B cell (primary cell): ENCODE measurements around the gene CCDC87. TPM values are rescaled to one million over a fixed set of nuclear protein-coding genes. Genes with fewer than 3 reads are reported as not detected.
A peak's percentile ranks its signal among the peaks of the same experiment; 100 is the strongest.
"Not testable (repeated sequence)": the region's sequence is repeated elsewhere in the genome, so short reads cannot be mapped to it uniquely, and the experiment has no call there.

ENCODE experiments used
- ATAC-seq: fragments of 200-7000 bp; cut with Tn5 transposase; one replicate; pipeline ENCODE4 v1.10.0; 2021; ENCODE audit warnings: low read depth, mild to moderate bottlenecking, moderate number of reproducible peaks, moderate library complexity
- CTCF ChIA-PET: fragments of 350-600 bp; sonication (Branson Sonifier 250); formaldehyde crosslinking; loops from one replicate; lab custom pipeline; 2021; ENCODE audit warnings: antibody characterized with exemption, inconsistent platforms; lab: Charles Lee
- POLR2A ChIA-PET: fragments of 350-600 bp; sonication (Branson Sonifier 250); formaldehyde crosslinking; loops from one replicate; lab custom pipeline; 2021; ENCODE audit warnings: antibody characterized with exemption; lab: Charles Lee
- DNase-seq: peaks from one replicate; pipeline ENCODE4 v3.0.0; 2013
- H2AFZ ChIP-seq: 2 replicates; pipeline ENCODE4 v1.6.1; 2012; ENCODE audit warnings: mild to moderate bottlenecking, low read depth, low read length; ENCODE audit not compliant: insufficient read depth, poor library complexity, severe bottlenecking
- H3K27ac ChIP-seq, 2 donors: 1 replicate in 1 of 2; 2 replicates in 1 of 2; pipeline ENCODE4 v1.5.1; 2012 to 2013; ENCODE audit warnings: low read length in 2 of 2, mild to moderate bottlenecking in 2 of 2, moderate library complexity in 1 of 2
- H3K27me3 ChIP-seq, 4 experiments: fragments of 200-600 bp in 1 of 4; sonication (generic) in 1 of 4; replicated peaks in 1 of 4; 1 replicate in 2 of 4; 2 replicates in 2 of 4; pipeline versions ENCODE4 v1.6.1 to v1.7.0; 2013 to 2016; ENCODE audit warnings: low read length in 3 of 4, mild to moderate bottlenecking in 2 of 4, mixed read lengths in 1 of 4, moderate library complexity in 1 of 4; ENCODE audit not compliant: insufficient read depth in 4 of 4, control insufficient read depth in 3 of 4; ENCODE audit errors: control extremely low read depth in 1 of 4
- H3K36me3 ChIP-seq, 2 experiments: replicated peaks in 1 of 2; 1 replicate in 1 of 2; 2 replicates in 1 of 2; pipeline versions ENCODE4 v1.6.1 to v1.7.1; 2013; ENCODE audit warnings: low read length in 1 of 2; ENCODE audit not compliant: insufficient read depth in 2 of 2, control insufficient read depth in 1 of 2; ENCODE audit errors: control extremely low read depth in 1 of 2, extremely low read depth in 1 of 2
- H3K4me1 ChIP-seq, 2 donors: fragments of 200-600 bp in 1 of 2; sonication (generic) in 1 of 2; 1 replicate in 1 of 2; 2 replicates in 1 of 2; pipeline versions ENCODE4 v1.5.1 to v1.6.1; 2013 to 2017; ENCODE audit warnings: low read length in 2 of 2; ENCODE audit not compliant: control insufficient read depth in 2 of 2, insufficient read depth in 2 of 2
- H3K4me2 ChIP-seq: replicated peaks from 2 replicates; pipeline ENCODE3; 2012; ENCODE audit warnings: mild to moderate bottlenecking, low read depth, low read length; ENCODE audit not compliant: poor library complexity, severe bottlenecking
- H3K4me3 ChIP-seq, 5 experiments: fragments of 200-600 bp in 1 of 5; sonication (generic) in 1 of 5; 1 replicate in 3 of 5; 2 replicates in 2 of 5; pipeline versions ENCODE4 v1.5.1 to v1.7.0; 2011 to 2016; ENCODE audit warnings: low read length in 4 of 5, mild to moderate bottlenecking in 4 of 5, low read depth in 2 of 5, control low read depth in 1 of 5, moderate library complexity in 1 of 5; ENCODE audit not compliant: insufficient read depth in 1 of 5; ENCODE audit errors: control extremely low read depth in 1 of 5, extremely low read depth in 1 of 5
- H3K79me2 ChIP-seq: fragments of 200-600 bp; sonication (generic); one replicate; pipeline ENCODE4 v1.6.0; 2016; ENCODE audit warnings: low read length; ENCODE audit not compliant: control insufficient read depth, insufficient read depth
- H3K9ac ChIP-seq: fragments of 200-600 bp; sonication (generic); 2 replicates; pipeline ENCODE4 v1.6.1; 2017; ENCODE audit warnings: mild to moderate bottlenecking, low read length, moderate library complexity
- H3K9me3 ChIP-seq, 3 donors: one replicate each; pipeline versions ENCODE4 v1.6.1 to v1.7.1; 2013; ENCODE audit warnings: low read length in 2 of 3; ENCODE audit not compliant: control insufficient read depth in 2 of 3, insufficient read depth in 1 of 3; ENCODE audit errors: control extremely low read depth in 1 of 3
- H4K20me1 ChIP-seq: 2 replicates; pipeline ENCODE4 v1.6.0; 2012; ENCODE audit warnings: mild to moderate bottlenecking, low read length; ENCODE audit not compliant: insufficient read depth, control insufficient read depth, poor library complexity, severe bottlenecking
- H3K27ac Mint-ChIP-seq: one replicate; pipeline ENCODE4 v1.8.0; 2021; ENCODE audit warnings: mixed read lengths
- H3K27me3 Mint-ChIP-seq: one replicate; pipeline ENCODE4 v1.8.0; 2021; ENCODE audit warnings: mixed read lengths
- H3K4me1 Mint-ChIP-seq: one replicate; pipeline ENCODE4 v1.8.0; 2021; ENCODE audit warnings: mixed read lengths
- H3K4me3 Mint-ChIP-seq: one replicate; pipeline ENCODE4 v1.8.0; 2021; ENCODE audit warnings: mixed read lengths
- H3K9me3 Mint-ChIP-seq: one replicate; pipeline ENCODE4 v1.8.0; 2022; ENCODE audit warnings: mixed read lengths; ENCODE audit not compliant: insufficient read depth
- CTCF ChIP-seq: fragments of 200-600 bp; IDR thresholded peaks from one replicate; pipeline ENCODE4 v1.8.0; 2022; ENCODE audit warnings: antibody characterized with exemption, mild to moderate bottlenecking
- EZH2 ChIP-seq: IDR thresholded peaks from 2 replicates; pipeline ENCODE4 v1.6.1; 2012; ENCODE audit warnings: borderline replicate concordance, low read depth, mild to moderate bottlenecking, moderate library complexity, low read length; ENCODE audit not compliant: insufficient read depth, poor library complexity, severe bottlenecking
- WGBS: methylation state at CpG from one replicate; pipeline ENCODE4 v1.1.5; 2013; ENCODE audit warnings: missing lambda C conversion rate; ENCODE audit not compliant: insufficient coverage; 5-methylcytosine and 5-hydroxymethylcytosine counted together
- intact Hi-C: fragments of 100-400 bp; cut with micrococcal nuclease; formaldehyde crosslinking; loops from one replicate; pipeline ENCODE4 v1.10.0; 2022
- polyA plus RNA-seq: library from polyadenylated mRNA; depleted of rRNA; stranded (reverse); fragments of >200 nt; gene quantifications from 2 replicates; pipeline ENCODE4 v1.2.3, GENCODE V29; 2012
- total RNA-seq, 2 donors: library from RNA; stranded (reverse); fragments of 120-200 nt in 1 of 2; gene quantifications; 1 replicate in 1 of 2; 2 replicates in 1 of 2; pipeline versions ENCODE4 v1.2.3 to v1.2.4, GENCODE V29; 2013 to 2022

Gene CCDC87
- total and polyA plus RNA-seq, 2 donors (not counting 1 experiment from before 2014, with no cell fraction given): 0.39 TPM; not detected in 1

GRCh38 chr11:66545701-66546367, 47.0 kb downstream of the CCDC87 start, which contains the start of gene ZDHHC24:
ZDHHC24 (minus strand) TSS chr11:66546048; CDS start chr11:66546003, 45 bp downstream.
- under 1% methylated on average over 63 of the region's 71 CpGs for WGBS
- peaks cover 42% of the 10 kb centered on the region for H3K4me1 Mint-ChIP-seq
- Histone ChIP-seq H3K9me3 (no peaks in the 10 kb centered on the region), H3K27me3 (no peaks in the 10 kb centered on the region), H4K20me1 (no peaks in the 10 kb centered on the region), H2AFZ (peak within 1 kb of the TSS; percentile 83), H3K4me3 (peak within 1 kb of the TSS; percentile 74 to 89 (median 83)), H3K36me3 (peaks cover 0 to 17% of the 10 kb centered on the region in 2 experiments), H3K79me2 (peaks cover 10% of the 10 kb centered on the region), H3K27ac (peak within 1 kb of the TSS; percentile 62 to 91), H3K4me1 (peaks cover 26 to 34% of the 10 kb centered on the region in 2 donors), H3K4me2 (peak within 1 kb of the TSS; percentile 100), H3K9ac (peak within 1 kb of the TSS; percentile 96)
- H3K9me3 Mint-ChIP-seq: no peaks in the 10 kb centered on the region
- peak within 1 kb of the TSS; percentile 89 for H3K27ac Mint-ChIP-seq
- TF ChIP-seq EZH2 (no peak), CTCF (no peak)
- no peaks in the 10 kb centered on the region for H3K27me3 Mint-ChIP-seq
- ChIA-PET CTCF (interaction anchor here (0.6 to 6.4 kb wide), 12 partner anchors 12 to 234 kb away, joined by 3 to 58 read pairs (median 4); partner anchors contain the start of genes RBM4 and RBM4B), POLR2A (interaction anchor here (0.5 to 1.5 kb wide), 8 partner anchors 12 to 543 kb away, joined by 3 to 17 read pairs (median 3); partner anchors contain the start of genes DPP3 and RBM4B)
- peak within 1 kb of the TSS; percentile 95 for H3K4me3 Mint-ChIP-seq
- intact Hi-C loops: loop anchor here (1.0 to 2.0 kb wide), 6 partner anchors 36 to 297 kb away; partner anchors contain the start of genes BBS1, CCDC87, CCS and DPP3
- DNase-seq (peak; percentile 91), ATAC-seq (peak; percentile 82)

- peaks cover 42% of the 10 kb centered on the region for H3K4me1 Mint-ChIP-seq
- H4K20me1 ChIP-seq, intact Hi-C loops, DNase-seq, H3K27me3 ChIP-seq, H3K9me3 ChIP-seq, ATAC-seq, H3K79me2 ChIP-seq, H3K9me3 Mint-ChIP-seq, H3K27me3 Mint-ChIP-seq: not testable (repeated sequence)
- H3K36me3 ChIP-seq: peaks cover 0 to 20% of the 10 kb centered on the region in 2 experiments
- H3K27ac ChIP-seq: peak overlapping the region; percentile 51 to 91
- peak overlapping the region; percentile 74 to 89 (median 83) for H3K4me3 ChIP-seq
- H3K9ac ChIP-seq: peak overlapping the region; percentile 96
- ChIA-PET CTCF (interaction anchor here (1.1 to 6.4 kb wide), 4 partner anchors 93 to 138 kb away, joined by 3 to 58 read pairs (median 6); partner anchors contain the start of genes RBM4 and RBM4B), POLR2A (interaction anchor here (1.5 kb wide), 1 partner anchor 94 kb away, joined by 3 read pairs; no protein-coding TSS in a partner anchor)
- H3K4me3 Mint-ChIP-seq: peak overlapping the region; percentile 95
- peak overlapping the region; percentile 89 for H3K27ac Mint-ChIP-seq
- peak overlapping the region; percentile 83 for H2AFZ ChIP-seq
- 47% methylated on average over 3 of the region's 14 CpGs for WGBS
- peaks cover 26 to 34% of the 10 kb centered on the region in 2 donors for H3K4me1 ChIP-seq
- peak overlapping the region; percentile 100 for H3K4me2 ChIP-seq
These were observed 47.9 kb downstream of the CCDC87 start for GRCh38 chr11:66544952-66545351.
